HCT116 (cell line): Measurements from ENCODE around the gene ARHGEF25. TPM values are rescaled to one million over a fixed set of nuclear protein-coding genes. Genes with fewer than 3 reads are reported as not detected.

Experiments used
- ATAC-seq: fragments of 200-7000 bp; cut with Tn5 transposase; 2 replicates; pipeline ENCODE4 v1.9.1; 2020; ENCODE audit warnings: mild to moderate bottlenecking, moderate library complexity
- BruUV-seq: library from RNA; stranded (reverse); fragments of 400-500 nt; replicated peaks from 2 replicates; lab custom pipeline; 2021; lab: Mats Ljungman, UMichigan
- CTCF ChIA-PET: fragments of 300-600 bp; sonication (Branson Sonifier 250); formaldehyde crosslinking; loops from one replicate; lab custom pipeline; 2021; ENCODE audit warnings: antibody characterized with exemption; lab: Charles Lee
- POLR2A ChIA-PET: fragments of 300-600, 350-600 bp; sonication (Branson Sonifier 250); formaldehyde crosslinking; loops from one replicate; lab custom pipeline; 2021; ENCODE audit warnings: antibody characterized with exemption; lab: Charles Lee
- RAD21 ChIA-PET, 2 experiments: fragments of 300-600 bp; sonication (Branson Sonifier 250); formaldehyde crosslinking; loops; one replicate each; lab custom pipeline; 2023; ENCODE audit warnings: low total read pairs in 2 of 2; ENCODE audit not compliant: uncharacterized antibody in 2 of 2, unreplicated experiment in 2 of 2, low non-redundant PET in 1 of 2; lab: Charles Lee
- DNase-seq: peaks from one replicate; pipeline ENCODE4 v3.0.0-alpha.2; 2010; ENCODE audit warnings: low read depth, low spot score
- H2AFZ ChIP-seq: fragments of 200-600 bp; shearing (Covaris generic), sonication (generic); 2 replicates; pipeline ENCODE4 v1.6.1; 2017; ENCODE audit warnings: low read depth, mixed run types, mixed read lengths, antibody characterized with exemption, low read length; ENCODE audit not compliant: poor library complexity, severe bottlenecking
- H3K27ac ChIP-seq: 2 replicates; pipeline ENCODE4 v1.5.1; 2012; ENCODE audit warnings: low read depth, low read length
- H3K27me3 ChIP-seq: fragments of 200-600 bp; sonication (generic); 2 replicates; pipeline ENCODE4 v1.6.1; 2016; ENCODE audit warnings: mixed run types, low read length, mixed read lengths; ENCODE audit not compliant: insufficient read depth
- H3K36me3 ChIP-seq, 2 experiments: fragments of 200-500 bp in 1 of 2; fragments of 200-600 bp in 1 of 2; sonication (Bioruptor generic) in 1 of 2; sonication (generic) in 1 of 2; 2 replicates each; pipeline versions ENCODE4 v1.5.1 to v1.6.1; 2014 to 2016; ENCODE audit warnings: low read length in 2 of 2, inconsistent platforms in 1 of 2, mixed read lengths in 1 of 2, mixed run types in 1 of 2; ENCODE audit not compliant: insufficient read depth in 2 of 2, control insufficient read depth in 1 of 2
- H3K4me1 ChIP-seq, 2 experiments: fragments of 200-600 bp in 1 of 2; sonication (generic) in 1 of 2; 2 replicates each; pipeline versions ENCODE4 v1.5.1 to v1.6.1; 2012 to 2017; ENCODE audit warnings: low read length in 2 of 2, inconsistent platforms in 1 of 2, mild to moderate bottlenecking in 1 of 2, mixed read lengths in 1 of 2, mixed run types in 1 of 2, moderate library complexity in 1 of 2; ENCODE audit not compliant: insufficient read depth in 2 of 2, control insufficient read depth in 1 of 2
- H3K4me2 ChIP-seq: fragments of 200-600 bp; sonication (generic); 2 replicates; pipeline ENCODE4 v1.6.1; 2017; ENCODE audit warnings: mixed run types, low read length, mixed read lengths
- H3K4me3 ChIP-seq, 2 experiments: fragments of 200-600 bp in 1 of 2; sonication (generic) in 1 of 2; replicated peaks in 1 of 2; 2 replicates each; pipeline ENCODE4 v1.5.1; 2011 to 2016; ENCODE audit warnings: low read length in 2 of 2, control low read depth in 1 of 2, low read depth in 1 of 2, mild to moderate bottlenecking in 1 of 2, mixed read lengths in 1 of 2, mixed run types in 1 of 2
- H3K79me2 ChIP-seq: fragments of 200-600 bp; sonication (generic); 2 replicates; pipeline ENCODE4 v1.6.1; 2017; ENCODE audit warnings: mild to moderate bottlenecking, mixed run types, low read length, moderate library complexity, mixed read lengths; ENCODE audit not compliant: insufficient read depth
- H3K9ac ChIP-seq: fragments of 200-600 bp; sonication (generic); 2 replicates; pipeline ENCODE4 v1.6.1; 2016; ENCODE audit warnings: low read length, mixed read lengths
- H3K9me2 ChIP-seq: fragments of 200-600 bp; sonication (generic), shearing (Covaris generic); 2 replicates; pipeline ENCODE4 v1.6.1; 2017; ENCODE audit warnings: mixed run types, mild to moderate bottlenecking, moderate library complexity; ENCODE audit not compliant: insufficient read depth
- H3K9me3 ChIP-seq, 2 experiments: fragments of 200-500 bp in 1 of 2; fragments of 200-600 bp in 1 of 2; sonication (Bioruptor generic) in 1 of 2; sonication (generic) in 1 of 2; 2 replicates each; pipeline ENCODE4 v1.6.1; 2014 to 2017; ENCODE audit warnings: low read length in 2 of 2, mixed read lengths in 2 of 2, inconsistent platforms in 1 of 2, low read depth in 1 of 2, mild to moderate bottlenecking in 1 of 2, mixed run types in 1 of 2, moderate library complexity in 1 of 2; ENCODE audit not compliant: control insufficient read depth in 1 of 2, insufficient read depth in 1 of 2
- H4K20me1 ChIP-seq: fragments of 200-600 bp; sonication (generic), shearing (Covaris generic); 2 replicates; pipeline ENCODE4 v1.6.1; 2017; ENCODE audit warnings: mixed run types, mild to moderate bottlenecking, moderate library complexity; ENCODE audit not compliant: insufficient read depth
- EGR1 ChIP-seq: IDR thresholded peaks from 2 replicates; pipeline ENCODE4 v1.6.1; 2012; ENCODE audit warnings: low read depth
- EZH2 ChIP-seq: fragments of 200-600 bp; sonication (generic); IDR thresholded peaks from 2 replicates; pipeline ENCODE4 v1.6.1; 2017; ENCODE audit warnings: antibody characterized with exemption, mixed run types
- EZH2phosphoT487 ChIP-seq: fragments of 200-600 bp; IDR thresholded peaks from 2 replicates; pipeline ENCODE4 v1.6.1; 2018; ENCODE audit warnings: antibody characterized with exemption, borderline replicate concordance
- JUND ChIP-seq: IDR thresholded peaks from 2 replicates; pipeline ENCODE4 v1.6.1; 2012
- MAX ChIP-seq: IDR thresholded peaks from 2 replicates; pipeline ENCODE4 v1.6.1; 2012
- POLR2A ChIP-seq: IDR thresholded peaks from 2 replicates; pipeline ENCODE4 v1.7.0; 2011; ENCODE audit warnings: borderline replicate concordance; ENCODE audit not compliant: insufficient read depth, insufficient read length; ENCODE audit errors: extremely low read depth
- SIN3A ChIP-seq: IDR thresholded peaks from 2 replicates; pipeline ENCODE4 v1.6.1; 2012; ENCODE audit warnings: low read depth
- SP1 ChIP-seq: IDR thresholded peaks from 2 replicates; pipeline ENCODE4 v1.6.1; 2012; ENCODE audit warnings: low read depth
- ZNF274 ChIP-seq: fragments of 200-500 bp; sonication (Bioruptor generic); IDR thresholded peaks from 2 replicates; pipeline ENCODE4 v1.6.1; 2014; ENCODE audit warnings: mild to moderate bottlenecking, low read depth, low read length, inconsistent platforms
- intact Hi-C: fragments of 100-400 bp; cut with micrococcal nuclease; formaldehyde crosslinking; loops from 2 replicates; pipeline ENCODE4 v1.10.0; 2022
- total RNA-seq: library from RNA; stranded (reverse); gene quantifications from one replicate; pipeline ENCODE4 v1.2.1, GENCODE V29; 2021; ENCODE audit not compliant: unreplicated experiment
- TF ChIP-seq, protein P1 (sequence below): IDR thresholded peaks from 2 replicates; pipeline ENCODE4 v1.6.1; 2012
- TF ChIP-seq, protein P2 (sequence below), 3 experiments: fragments of 200-600 bp in 1 of 3; sonication (generic) in 1 of 3; IDR thresholded peaks in 2 of 3; conservative IDR thresholded peaks in 1 of 3; 2 replicates each; pipeline ENCODE4 v1.5.1; 2012 to 2017; ENCODE audit warnings: low read depth in 2 of 3, low read length in 2 of 3, antibody characterized with exemption in 1 of 3, borderline replicate concordance in 1 of 3, control low read depth in 1 of 3, mild to moderate bottlenecking in 1 of 3, mixed read lengths in 1 of 3, mixed run types in 1 of 3, moderate library complexity in 1 of 3; ENCODE audit not compliant: insufficient read depth in 1 of 3

Gene ARHGEF25
- total RNA-seq, 1 experiment from 2014 or later: 3.6 TPM

DNA sequence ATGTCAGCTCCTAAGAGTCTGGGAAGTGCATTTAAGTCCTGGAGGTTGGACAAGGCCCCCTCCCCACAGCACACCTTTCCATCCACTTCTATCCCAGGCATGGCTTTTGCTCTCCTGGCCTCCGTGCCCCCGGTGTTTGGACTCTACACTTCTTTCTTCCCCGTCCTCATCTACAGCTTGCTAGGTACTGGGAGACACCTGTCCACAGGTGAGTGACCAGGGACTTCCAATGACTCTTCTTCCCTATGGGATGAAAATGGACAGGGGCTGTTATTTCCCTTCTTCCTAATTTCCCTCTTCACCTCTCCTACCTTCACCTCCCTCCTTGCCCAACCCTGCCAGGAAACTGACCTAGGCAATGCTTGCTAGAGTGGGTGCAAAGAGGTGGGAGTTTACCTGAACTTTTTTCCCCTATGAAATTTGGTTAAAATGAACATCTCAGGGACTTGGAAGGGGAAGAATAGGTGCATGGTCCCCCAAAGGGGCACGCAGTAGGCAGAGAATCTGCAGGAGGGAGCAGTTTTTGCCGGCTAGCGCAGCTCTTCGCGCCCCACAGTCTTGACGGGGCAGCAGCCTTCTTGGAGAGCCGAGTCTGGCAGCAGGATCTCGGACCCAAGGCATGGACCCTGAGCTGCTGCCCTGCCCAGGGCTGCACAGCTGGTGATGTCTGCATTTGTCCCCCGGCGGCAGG is 9.2 kb downstream of the ARHGEF25 start:
- intact Hi-C loops: no loop called here
- no peak for TF ChIP-seq SIN3A
- TF ChIP-seq ZNF274: no peak
- no peak for TF ChIP-seq EGR1
- TF ChIP-seq MAX: no peak
- TF ChIP-seq, protein P1, sequence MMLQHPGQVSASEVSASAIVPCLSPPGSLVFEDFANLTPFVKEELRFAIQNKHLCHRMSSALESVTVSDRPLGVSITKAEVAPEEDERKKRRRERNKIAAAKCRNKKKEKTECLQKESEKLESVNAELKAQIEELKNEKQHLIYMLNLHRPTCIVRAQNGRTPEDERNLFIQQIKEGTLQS: no peak
- TF ChIP-seq, protein P2, sequence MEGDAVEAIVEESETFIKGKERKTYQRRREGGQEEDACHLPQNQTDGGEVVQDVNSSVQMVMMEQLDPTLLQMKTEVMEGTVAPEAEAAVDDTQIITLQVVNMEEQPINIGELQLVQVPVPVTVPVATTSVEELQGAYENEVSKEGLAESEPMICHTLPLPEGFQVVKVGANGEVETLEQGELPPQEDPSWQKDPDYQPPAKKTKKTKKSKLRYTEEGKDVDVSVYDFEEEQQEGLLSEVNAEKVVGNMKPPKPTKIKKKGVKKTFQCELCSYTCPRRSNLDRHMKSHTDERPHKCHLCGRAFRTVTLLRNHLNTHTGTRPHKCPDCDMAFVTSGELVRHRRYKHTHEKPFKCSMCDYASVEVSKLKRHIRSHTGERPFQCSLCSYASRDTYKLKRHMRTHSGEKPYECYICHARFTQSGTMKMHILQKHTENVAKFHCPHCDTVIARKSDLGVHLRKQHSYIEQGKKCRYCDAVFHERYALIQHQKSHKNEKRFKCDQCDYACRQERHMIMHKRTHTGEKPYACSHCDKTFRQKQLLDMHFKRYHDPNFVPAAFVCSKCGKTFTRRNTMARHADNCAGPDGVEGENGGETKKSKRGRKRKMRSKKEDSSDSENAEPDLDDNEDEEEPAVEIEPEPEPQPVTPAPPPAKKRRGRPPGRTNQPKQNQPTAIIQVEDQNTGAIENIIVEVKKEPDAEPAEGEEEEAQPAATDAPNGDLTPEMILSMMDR (IDR thresholded peaks at IDR 0.05 in 2 of 3, conservative IDR thresholded peaks at IDR 0.05 in 1 of 3; ENCODE audit: borderline replicate concordance in 1 of 3, insufficient read depth in 1 of 3, low read depth in 2 of 3, low read length in 2 of 3): no peak
- no peak for TF ChIP-seq JUND
- no peak for TF ChIP-seq POLR2A
- no peak for TF ChIP-seq EZH2
- no peak for TF ChIP-seq SP1
- TF ChIP-seq EZH2phosphoT487: no peak
- no peak overlapping the region for H3K4me3 ChIP-seq
- no peaks in the 10 kb centered on the region for H3K9me3 ChIP-seq
- no peaks in the 10 kb centered on the region for H4K20me1 ChIP-seq
- DNase-seq (no peak), ATAC-seq (no peak)
- H3K4me2 ChIP-seq: no peak overlapping the region
- H3K9ac ChIP-seq: no peak overlapping the region
- no peaks in the 10 kb centered on the region for H3K36me3 ChIP-seq
- H3K27ac ChIP-seq: no peak overlapping the region
- RAD21 ChIA-PET: no interaction called here
- no peak overlapping the region for H2AFZ ChIP-seq
- no peaks in the 10 kb centered on the region for H3K9me2 ChIP-seq
- no peaks in the 10 kb centered on the region for H3K79me2 ChIP-seq
- POLR2A ChIA-PET: no interaction called here
- no TSS peak for BruUV-seq
- no peaks in the 10 kb centered on the region for H3K4me1 ChIP-seq
- H3K27me3 ChIP-seq: peaks cover 4% of the 10 kb centered on the region; the same call in 1 of the 2 replicates
- CTCF ChIA-PET: no interaction called here
